IMR-90 (cell line): ENCODE results near the gene JAK1.

Experiments
- CHD1 ChIP-seq: IDR thresholded peaks from 2 replicates; pipeline ENCODE4 v1.6.1; 2012; ENCODE audit warnings: low read depth, low read length, improper control_type of control experiment
- CTCF ChIP-seq: conservative IDR thresholded peaks from 2 replicates; pipeline ENCODE4 v1.5.1; 2012; ENCODE audit warnings: mild to moderate bottlenecking, low read depth, low read length, improper control_type of control experiment
- MAFK ChIP-seq: IDR thresholded peaks from 2 replicates; pipeline ENCODE4 v1.6.1; 2012; ENCODE audit warnings: low read depth, low read length, improper control_type of control experiment
- MXI1 ChIP-seq: IDR thresholded peaks from 2 replicates; pipeline ENCODE4 v1.6.1; 2012; ENCODE audit warnings: low read depth, mild to moderate bottlenecking, low read length, moderate library complexity, borderline replicate concordance
- POLR2A ChIP-seq: IDR thresholded peaks from 2 replicates; pipeline ENCODE4 v1.6.1; 2012; ENCODE audit warnings: mild to moderate bottlenecking, low read depth, low read length
- SMC3 ChIP-seq: fragments of 150-350 bp; IDR thresholded peaks from 2 replicates; pipeline ENCODE4 v1.6.1; 2016; ENCODE audit warnings: low read depth, mild to moderate bottlenecking, antibody characterized with exemption, low read length, moderate library complexity
- TF ChIP-seq, protein P1 (sequence below): fragments of 150-350 bp; IDR thresholded peaks from 2 replicates; pipeline ENCODE4 v1.6.1; 2017; ENCODE audit warnings: mild to moderate bottlenecking, antibody characterized with exemption, low read length, low read depth

- TF ChIP-seq, protein P1, sequence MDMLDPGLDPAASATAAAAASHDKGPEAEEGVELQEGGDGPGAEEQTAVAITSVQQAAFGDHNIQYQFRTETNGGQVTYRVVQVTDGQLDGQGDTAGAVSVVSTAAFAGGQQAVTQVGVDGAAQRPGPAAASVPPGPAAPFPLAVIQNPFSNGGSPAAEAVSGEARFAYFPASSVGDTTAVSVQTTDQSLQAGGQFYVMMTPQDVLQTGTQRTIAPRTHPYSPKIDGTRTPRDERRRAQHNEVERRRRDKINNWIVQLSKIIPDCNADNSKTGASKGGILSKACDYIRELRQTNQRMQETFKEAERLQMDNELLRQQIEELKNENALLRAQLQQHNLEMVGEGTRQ = no peak
- TF ChIP-seq POLR2A = no peak
- TF ChIP-seq MXI1 = no peak
- TF ChIP-seq CTCF = no peak
- no peak for TF ChIP-seq MAFK
- TF ChIP-seq SMC3 = no peak
- no peak for TF ChIP-seq CHD1
Observed at GRCh38 chr1:64946916-64947315, 19.4 kb downstream of the JAK1 start.
